ENCODE results near the gene SMIM10L2A. TPM values are rescaled to one million over a fixed set of nuclear protein-coding genes. Genes with fewer than 3 reads are reported as not detected.

The SMIM10L2A gene
- total and polyA plus RNA-seq, 2 of the 8 experiments (the other 6 are each of a cell fraction or from before 2014, with no cell fraction given): 5.0 to 7.5 TPM

GRCh38 chrX:135437867-135438733 lies 16.4 kb downstream of the SMIM10L2A start:
- H3K36me3 ChIP-seq (ENCODE audit: control insufficient read depth in 2 of 4, insufficient read depth in 4 of 4, low read length in 3 of 4): no peaks in the 10 kb centered on the region
- no peak overlapping the region for H4K5ac ChIP-seq (ENCODE audit: insufficient read length, low read depth, low read length)
- H3K4me3 ChIP-seq (ENCODE audit: extremely low read depth in 1 of 4, insufficient read depth in 2 of 4, low read depth in 3 of 4, low read length in 4 of 4): no peak overlapping the region
- TF ChIP-seq CTCF (IDR thresholded peaks at IDR 0.05; ENCODE audit: control extremely low read depth in 1 of 3, insufficient read depth in 1 of 3, low read depth in 1 of 3, low read length in 3 of 3): peak in 2 of 3 experiments; percentile 29 to 32; a peak in 3 of 4 replicates
- TF ChIP-seq RAD21 (IDR thresholded peaks at IDR 0.05 in 1 of 2, conservative IDR thresholded peaks at IDR 0.05 in 1 of 2; ENCODE audit: low read depth in 2 of 2, low read length in 2 of 2): peak; percentile 26 to 38; a peak in 3 of 4 replicates
- no peak for TF ChIP-seq SIN3A (conservative IDR thresholded peaks at IDR 0.05 in 1 of 2, IDR thresholded peaks at IDR 0.05 in 1 of 2; ENCODE audit: low read depth in 1 of 2, low read length in 2 of 2)
- no peak overlapping the region for H3K23ac ChIP-seq (ENCODE audit: insufficient read length)
- ChIA-PET POLR2A (ENCODE audit: partially characterized antibody) (no interaction called here), CTCF (ENCODE audit: partially characterized antibody) (interaction anchor here (0.8 to 3.5 kb wide), 8 partner anchors 9 to 91 kb away, joined by 3 to 11 read pairs (median 5); no protein-coding TSS in a partner anchor)
- H4K91ac ChIP-seq (replicated peaks; ENCODE audit: insufficient read length, low read length): no peak overlapping the region
- no peaks in the 10 kb centered on the region for H3K79me2 ChIP-seq (ENCODE audit: control insufficient read depth in 1 of 2, insufficient read depth in 2 of 2, low read length in 2 of 2)
- no peak overlapping the region for H3K4ac ChIP-seq (replicated peaks; ENCODE audit: insufficient read length, low read depth, low read length)
- H3K23me2 ChIP-seq (ENCODE audit: low read depth, low read length): no peaks in the 10 kb centered on the region
- no peak overlapping the region for H2BK20ac ChIP-seq (ENCODE audit: low read length)
- H3K27me3 ChIP-seq (replicated peaks in 1 of 4; ENCODE audit: control insufficient read depth in 3 of 4, extremely low read depth in 1 of 4, insufficient read depth in 3 of 4, low read length in 3 of 4): no peaks in the 10 kb centered on the region
- H4K20me1 ChIP-seq (replicated peaks in 1 of 2; ENCODE audit: control insufficient read depth in 1 of 2, insufficient read depth in 2 of 2, low read length in 2 of 2): no peaks in the 10 kb centered on the region
- H3K18ac ChIP-seq (ENCODE audit: extremely low read depth, low read length): no peak overlapping the region; the same call in 1 of the 2 replicates
- no peak overlapping the region for H3K27ac ChIP-seq (ENCODE audit: low read depth, low read length)
- no peak overlapping the region for H2BK5ac ChIP-seq (ENCODE audit: low read depth, low read length)
- no peak overlapping the region for H3K14ac ChIP-seq (ENCODE audit: insufficient read length)
- H3K9me3 ChIP-seq (ENCODE audit: insufficient read depth in 2 of 2, low read depth in 1 of 2, low read length in 1 of 2): peaks cover 0 to 12% of the 10 kb centered on the region in 2 experiments; a peak in 1 of 4 replicates
- H4K8ac ChIP-seq (ENCODE audit: extremely low read depth, insufficient read depth, low read length): peak overlapping the region; percentile 51; the same call in 1 of the 2 replicates
- H2AK5ac ChIP-seq (ENCODE audit: low read depth, low read length): no peak overlapping the region
- FAIRE-seq (no peak), DNase-seq (ENCODE audit: low read depth in 1 of 2, low spot score in 2 of 2) (no peak)
- H3K56ac ChIP-seq (replicated peaks; ENCODE audit: insufficient read length, low read depth, low read length): no peak overlapping the region
- H2BK12ac ChIP-seq (ENCODE audit: low read depth, low read length): no peak overlapping the region
- H2BK15ac ChIP-seq (ENCODE audit: low read length): no peak overlapping the region
- H3K79me1 ChIP-seq (ENCODE audit: low read depth, low read length): no peaks in the 10 kb centered on the region
- no peak overlapping the region for H3K4me2 ChIP-seq (ENCODE audit: insufficient read depth in 1 of 2, low read depth in 2 of 2, low read length in 2 of 2)
- no peaks in the 10 kb centered on the region for H3K4me1 ChIP-seq (replicated peaks in 1 of 4; ENCODE audit: control insufficient read depth in 3 of 4, insufficient read depth in 4 of 4, low read length in 3 of 4)
- H2AFZ ChIP-seq (ENCODE audit: low read length): no peak overlapping the region
- no peak overlapping the region for H2BK120ac ChIP-seq (replicated peaks; ENCODE audit: low read depth, low read length)
- WGBS, 2 experiments (ENCODE audit: extremely low coverage in 1 of 2, insufficient coverage in 1 of 2, insufficient read length in 1 of 2, insufficient replicate concordance in 2 of 2, low coverage in 1 of 2, low lambda C conversion rate in 2 of 2, missing lambda C conversion rate in 1 of 2): 94% methylated on average over 16 of the region's 28 CpGs; no CpG with 5 or more reads in 1 of the 2 experiments
- no peak overlapping the region for H3K9ac ChIP-seq (replicated peaks in 1 of 4; ENCODE audit: extremely low read depth in 1 of 4, low read depth in 3 of 4, low read length in 3 of 4)
